Measurements from ENCODE around the gene SNTG2.

SNTG2 gene

GRCh38 chr2:929011-929735 lies 21.5 kb upstream of the SNTG2 start:
- DNase-seq, result no peak

DNA sequence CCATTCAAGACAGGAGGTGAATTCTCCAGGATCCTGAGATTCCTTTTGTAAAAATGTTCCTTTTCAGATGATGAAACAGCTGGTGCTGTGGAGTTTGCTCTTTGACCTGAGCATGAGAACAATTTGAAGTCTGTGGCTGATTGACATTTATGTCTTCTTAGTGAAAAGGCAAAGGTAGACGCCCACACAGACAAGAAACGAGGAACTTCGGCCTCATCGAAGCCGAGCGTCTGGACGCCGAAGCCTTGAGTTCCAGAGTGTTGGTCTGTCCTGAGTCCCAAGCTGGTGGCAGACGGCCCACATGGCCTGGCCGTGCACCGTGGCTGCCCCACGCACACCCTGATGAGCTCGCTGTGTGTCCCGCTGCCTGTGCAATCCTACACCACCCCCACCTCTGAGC lies 20.7 kb upstream of the SNTG2 start:
- DNase-seq, result no peak

GRCh38 chr2:930935-931334 lies 19.7 kb upstream of the SNTG2 start:
- no peak for DNase-seq

DNA sequence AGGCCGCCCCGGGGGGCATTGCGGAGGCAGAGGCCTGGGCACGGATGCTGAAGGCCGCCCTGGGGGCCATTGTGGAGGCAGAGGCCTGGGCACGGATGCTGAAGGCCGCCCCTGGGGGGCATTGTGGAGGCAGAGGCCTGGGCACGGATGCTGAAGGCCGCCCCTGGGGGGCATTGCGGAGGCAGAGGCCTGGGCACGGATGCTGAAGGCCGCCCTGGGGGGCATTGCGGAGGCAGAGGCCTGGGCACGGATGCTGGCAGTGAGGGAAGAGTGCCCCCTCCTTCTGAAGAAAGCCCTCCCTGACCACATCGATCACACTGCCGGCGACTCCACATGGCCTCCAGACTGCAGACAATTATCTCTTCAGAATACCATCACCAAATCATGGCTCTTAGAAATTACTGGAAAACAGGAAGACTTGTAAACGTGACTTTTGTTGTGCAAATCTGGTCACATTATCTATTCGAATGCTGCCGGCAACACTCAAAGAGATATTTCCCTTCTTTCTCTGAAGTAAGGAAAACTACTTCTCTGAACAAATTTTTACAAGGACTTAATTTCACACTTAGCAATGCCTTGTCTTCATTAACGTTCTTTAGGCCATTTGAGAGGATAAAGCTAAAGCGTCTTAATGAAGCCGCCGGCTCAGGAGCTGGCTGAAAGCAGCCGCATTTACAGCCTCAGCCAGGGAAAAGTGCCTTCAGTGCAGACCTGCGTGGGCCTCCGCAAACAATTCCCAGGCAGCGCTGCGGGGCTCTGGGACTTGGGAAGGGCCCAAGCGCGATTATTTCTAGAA lies 18.1 kb upstream of the SNTG2 start:
- no peak for DNase-seq

GRCh38 chr2:933734-934295 lies 16.8 kb upstream of the SNTG2 start:
- no peak for DNase-seq

DNA sequence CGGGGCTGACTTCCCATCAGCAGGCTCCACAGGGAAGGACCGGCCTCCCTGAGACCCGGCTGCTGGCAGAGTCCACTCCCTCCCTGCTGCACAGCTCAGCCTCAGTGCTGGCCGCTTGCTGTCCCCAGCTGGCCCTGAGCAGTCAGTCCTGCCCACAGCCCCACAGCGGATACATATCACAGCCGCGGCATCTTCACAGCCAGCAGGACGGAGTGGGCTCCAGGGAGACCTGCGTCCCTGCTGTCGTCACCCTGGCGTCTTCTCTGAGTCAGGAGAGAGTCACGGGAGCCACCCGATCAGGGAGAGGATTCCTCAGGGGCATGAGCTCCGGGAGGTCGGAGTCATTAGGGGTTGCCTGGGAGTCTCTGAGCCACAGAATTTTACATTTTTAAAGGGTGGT lies 13.1 kb upstream of the SNTG2 start:
- DNase-seq, result no peak

- DNase-seq, result no peak
These were observed 12.3 kb upstream of the SNTG2 start for GRCh38 chr2:938181-939005.

DNA sequence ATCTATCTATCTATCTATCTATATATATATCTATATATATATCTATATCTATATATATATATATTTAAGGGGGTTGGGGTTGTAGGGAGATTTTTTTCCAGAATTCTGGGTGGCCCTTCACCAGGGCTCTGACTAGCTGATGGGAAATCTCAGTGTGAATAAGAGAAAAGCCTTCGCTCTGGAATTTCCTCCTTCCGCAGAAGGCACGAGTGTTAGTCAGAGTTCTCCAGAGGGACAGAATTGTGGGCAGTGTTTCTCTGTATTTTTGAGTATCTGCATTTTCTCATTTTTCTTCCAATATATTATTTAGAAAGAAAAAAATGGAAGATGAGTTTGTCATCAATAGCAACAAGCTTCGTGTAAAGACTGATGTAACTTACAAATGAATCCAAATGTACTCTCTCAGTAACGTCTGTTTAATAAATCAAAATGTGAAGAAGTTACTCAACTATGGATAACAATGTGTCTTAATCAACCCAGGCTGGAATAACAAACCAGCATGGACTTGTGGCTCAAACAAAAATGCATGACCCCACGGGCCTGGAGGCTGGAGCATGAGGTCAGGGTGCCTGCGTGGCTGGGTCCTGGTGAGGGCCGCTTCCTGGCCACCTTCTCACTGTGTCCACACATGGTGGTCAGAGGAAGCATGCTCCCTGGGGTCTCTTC lies 10.6 kb upstream of the SNTG2 start:
- no peak for DNase-seq

GRCh38 chr2:941871-942270 lies 8.8 kb upstream of the SNTG2 start:
- no peak for DNase-seq

DNA sequence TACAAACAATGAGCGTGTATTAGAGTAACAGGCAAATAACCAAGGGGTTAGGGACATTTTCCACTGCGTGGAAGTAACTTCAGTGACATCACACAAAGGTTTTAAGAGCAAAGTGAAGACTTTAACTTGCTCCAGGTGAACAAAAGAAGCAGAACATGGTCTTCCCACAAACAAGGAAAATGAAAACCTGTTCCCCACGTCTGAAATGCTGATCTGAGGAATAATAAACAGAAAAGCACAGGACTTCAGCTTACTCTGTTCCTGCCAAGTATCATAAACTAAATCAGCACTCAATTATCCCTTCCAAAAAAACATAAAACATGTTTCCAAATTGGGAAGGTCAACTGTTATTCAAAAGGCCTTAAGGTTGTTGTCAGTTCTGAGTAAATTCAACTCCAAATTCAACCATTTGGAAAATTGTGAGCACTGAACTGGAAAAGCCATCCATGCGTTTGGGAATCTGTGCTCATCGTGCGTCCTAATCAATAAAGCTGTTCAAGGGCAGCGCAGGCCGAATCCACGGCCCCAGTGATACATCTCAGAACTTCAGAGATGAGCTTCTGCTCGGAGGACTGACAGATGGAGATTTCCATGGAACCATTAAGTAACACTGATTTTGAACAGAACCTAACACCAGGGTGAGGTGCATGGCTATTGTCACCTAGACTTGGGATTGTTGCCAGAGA lies 7.7 kb upstream of the SNTG2 start:
- no peak for DNase-seq

- DNase-seq, result no peak
These were observed 7.2 kb upstream of the SNTG2 start for GRCh38 chr2:943461-943797.

DNA sequence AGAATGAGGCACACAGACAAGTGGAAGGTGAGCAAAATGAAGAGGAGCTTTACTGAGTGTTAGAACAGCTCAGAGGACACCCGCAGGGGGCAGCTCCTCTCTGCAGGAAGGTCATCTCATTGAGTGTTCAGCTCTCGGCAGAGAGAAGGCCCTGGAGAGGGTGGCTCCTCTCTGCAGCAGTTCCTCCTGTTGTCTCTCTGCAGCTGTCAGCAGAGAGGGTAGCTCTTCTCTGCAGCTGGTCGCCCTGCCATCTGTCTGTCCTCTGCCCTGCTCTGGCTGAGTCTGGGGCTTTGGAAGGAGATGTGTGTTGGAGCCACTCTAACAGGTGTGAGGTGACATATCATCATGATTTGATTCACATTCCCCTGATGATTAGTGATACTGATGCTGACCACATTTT lies 6.8 kb upstream of the SNTG2 start:
- DNase-seq, result no peak

GRCh38 chr2:944693-945092 lies 6.0 kb upstream of the SNTG2 start:
- no peak for DNase-seq

- no peak for DNase-seq
These were observed 5.5 kb upstream of the SNTG2 start for GRCh38 chr2:945104-945503.

- DNase-seq, result no peak
These were observed 4.3 kb upstream of the SNTG2 start for GRCh38 chr2:946073-946948.

DNA sequence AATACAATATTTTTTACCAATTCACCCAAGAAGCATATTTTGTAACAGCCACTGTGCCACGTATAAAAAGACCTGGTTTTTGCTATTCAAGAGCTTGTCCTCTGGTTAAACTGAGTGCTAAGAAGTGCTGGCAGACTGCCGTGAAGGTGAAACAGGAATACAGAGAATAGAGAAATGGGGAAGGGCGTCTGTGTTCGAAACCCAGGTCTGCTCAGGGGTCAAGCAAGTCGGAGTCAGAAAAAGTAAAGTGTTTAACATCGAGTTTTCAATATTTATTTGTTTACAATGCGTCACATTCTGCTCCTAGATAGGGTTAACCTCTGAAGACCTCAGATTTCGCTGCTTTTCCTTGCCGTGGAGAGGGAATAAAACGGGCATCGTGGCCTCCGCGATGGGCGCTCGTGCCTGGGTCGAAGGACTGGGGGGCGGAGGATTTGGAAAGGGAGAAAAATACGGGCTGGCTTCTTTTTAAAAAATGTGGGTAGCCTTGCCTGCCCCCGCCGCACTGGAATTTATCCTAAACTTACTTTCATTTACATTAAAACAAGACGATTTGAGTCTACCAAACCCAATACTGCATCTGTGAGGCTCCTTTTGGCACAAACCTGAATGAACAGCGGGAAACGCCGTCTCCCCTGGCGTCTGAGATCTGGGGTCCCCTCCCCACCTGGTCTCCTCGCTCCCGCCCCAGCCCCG lies 1.1 kb upstream of the SNTG2 start:
- no peak for DNase-seq

DNA sequence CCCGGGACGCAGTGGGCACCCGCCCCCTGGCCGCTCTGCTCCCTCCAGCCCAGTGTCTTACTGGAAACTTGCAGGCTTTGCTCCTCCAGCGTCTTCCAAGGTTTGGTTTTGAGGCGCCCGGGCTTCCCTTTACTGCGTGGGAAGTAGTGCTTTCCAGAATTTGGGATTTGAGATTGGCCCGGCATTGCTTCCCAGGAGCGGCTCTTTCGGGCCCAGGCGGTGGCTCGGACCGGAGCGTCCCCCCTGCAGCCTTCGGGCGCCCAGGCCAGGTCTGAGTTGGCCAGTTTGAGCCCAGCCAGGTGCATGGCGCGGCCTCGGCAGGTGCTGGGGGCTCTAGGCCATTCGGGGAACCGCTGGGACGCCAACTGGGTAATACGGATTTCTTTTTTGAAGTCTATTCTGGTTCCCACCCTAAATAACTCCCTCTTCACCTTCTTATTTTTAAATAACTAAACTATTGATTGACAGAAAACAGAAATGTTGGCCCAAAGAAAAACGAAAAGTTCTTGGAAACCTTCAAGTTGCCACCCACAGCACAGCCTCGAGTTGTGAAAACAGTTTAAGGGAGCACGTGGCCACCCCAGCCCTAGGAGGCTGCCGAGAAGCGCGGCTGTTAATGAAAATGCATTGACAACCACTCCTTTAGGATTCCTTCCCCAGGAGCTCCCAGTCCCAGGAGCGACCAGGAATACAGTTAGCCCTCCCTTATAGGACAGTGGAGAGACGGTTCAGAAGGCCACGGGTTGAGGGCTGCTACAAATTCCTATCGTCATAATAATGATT lies 766 bp downstream of the SNTG2 start:
- DNase-seq, result no peak

- DNase-seq, result no peak
These were observed 2.8 kb downstream of the SNTG2 start for GRCh38 chr2:953408-953807.

DNA sequence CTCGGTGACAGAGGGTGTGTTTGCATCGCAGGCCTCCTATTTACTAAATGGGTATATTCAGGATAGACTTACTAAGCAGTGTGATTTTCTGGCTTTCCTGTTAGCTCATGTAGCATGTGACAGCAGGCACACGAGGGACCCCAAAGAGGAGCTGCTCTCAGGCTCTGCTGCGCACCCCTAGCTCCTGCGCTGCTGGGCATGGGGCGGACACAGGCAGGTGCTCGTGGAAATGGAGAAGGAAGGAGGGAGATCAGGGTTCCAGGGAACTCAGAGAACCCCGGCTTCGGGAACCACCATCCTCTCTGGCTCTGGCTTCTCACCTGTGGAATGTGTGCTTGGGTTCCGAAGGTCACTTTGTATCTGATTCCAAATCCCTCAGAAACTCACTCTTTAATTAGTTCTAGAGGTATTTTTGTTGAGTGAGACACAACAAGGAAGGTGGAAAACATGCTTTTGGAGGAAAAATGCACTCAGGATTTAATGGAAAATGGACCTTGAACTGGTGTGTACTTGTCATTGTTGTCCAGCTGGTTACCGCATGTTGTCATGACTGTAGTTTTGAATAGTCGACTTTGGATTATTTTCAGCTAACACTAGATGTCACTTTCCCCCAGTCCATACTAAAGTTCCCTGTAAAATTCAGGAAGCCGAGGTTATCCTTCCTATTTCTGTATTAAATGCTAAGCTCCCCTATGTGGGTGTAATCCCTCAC lies 3.5 kb downstream of the SNTG2 start:
- no peak for DNase-seq

Measured in AML-193 (cell line).